Liver (tissue), 9 donors: ENCODE results near the gene PRAME. TPM values are rescaled to one million over a fixed set of nuclear protein-coding genes. Genes with fewer than 3 reads are reported as not detected.
"Not testable (repeated sequence)": the region's sequence is repeated elsewhere in the genome, so short reads cannot be mapped to it uniquely, and the experiment has no call there.

ENCODE experiments used
- DNase-seq: peaks from one replicate; pipeline ENCODE4 v3.0.0-alpha.2; 2017; ENCODE audit warnings: low spot score
- H3K27ac ChIP-seq, 2 donors: one replicate each; pipeline ENCODE4 v1.7.0; 2013; ENCODE audit warnings: inconsistent platforms in 2 of 2, low read length in 2 of 2, control low read depth in 1 of 2, low read depth in 1 of 2, mild to moderate bottlenecking in 1 of 2
- H3K27me3 ChIP-seq, 4 donors: one replicate each; pipeline versions ENCODE4 v1.6.1 to v1.7.0; 2013; ENCODE audit warnings: low read length in 3 of 4, inconsistent platforms in 1 of 4, mild to moderate bottlenecking in 1 of 4, moderate library complexity in 1 of 4; ENCODE audit not compliant: control insufficient read depth in 4 of 4, insufficient read depth in 4 of 4
- H3K36me3 ChIP-seq, 4 donors: one replicate each; pipeline versions ENCODE4 v1.6.1 to v1.7.0; 2013; ENCODE audit warnings: low read length in 3 of 4, mild to moderate bottlenecking in 3 of 4, low read depth in 1 of 4, moderate library complexity in 1 of 4; ENCODE audit not compliant: control insufficient read depth in 4 of 4, insufficient read depth in 3 of 4
- H3K4me1 ChIP-seq, 4 donors: one replicate each; pipeline versions ENCODE4 v1.6.1 to v1.7.0; 2013; ENCODE audit warnings: low read length in 3 of 4, mild to moderate bottlenecking in 3 of 4, moderate library complexity in 1 of 4; ENCODE audit not compliant: control insufficient read depth in 4 of 4, insufficient read depth in 4 of 4
- H3K4me3 ChIP-seq, 3 donors: one replicate each; pipeline versions ENCODE4 v1.6.1 to v1.7.0; 2013; ENCODE audit warnings: low read length in 3 of 3, control low read depth in 1 of 3, low read depth in 1 of 3, mild to moderate bottlenecking in 1 of 3
- H3K9ac ChIP-seq, 2 donors: one replicate each; pipeline ENCODE4 v1.7.0; 2013; ENCODE audit warnings: low read length in 2 of 2, mild to moderate bottlenecking in 2 of 2, moderate library complexity in 2 of 2, control low read depth in 1 of 2, low read depth in 1 of 2
- H3K9me3 ChIP-seq, 4 donors: one replicate each; pipeline versions ENCODE4 v1.6.1 to v1.7.0; 2013; ENCODE audit warnings: low read length in 3 of 4; ENCODE audit not compliant: control insufficient read depth in 4 of 4
- ATF3 ChIP-seq: IDR thresholded peaks from 2 replicates; pipeline ENCODE4 v1.6.1; 2016; ENCODE audit warnings: antibody characterized with exemption
- EGR1 ChIP-seq, 2 donors: IDR thresholded peaks; 2 replicates each; pipeline ENCODE4 v1.6.1; 2016 to 2018; ENCODE audit warnings: antibody characterized with exemption in 2 of 2, low read depth in 2 of 2
- FOXA2 ChIP-seq: IDR thresholded peaks from 2 replicates; pipeline ENCODE4 v1.6.1; 2016; ENCODE audit warnings: antibody characterized with exemption
- HNF4A ChIP-seq, 2 donors: conservative IDR thresholded peaks; 2 replicates each; pipeline ENCODE4 v1.6.1; 2016; ENCODE audit warnings: antibody characterized with exemption in 2 of 2, mild to moderate bottlenecking in 2 of 2
- HNF4G ChIP-seq: IDR thresholded peaks from 2 replicates; pipeline ENCODE4 v1.6.1; 2016; ENCODE audit warnings: antibody characterized with exemption
- JUND ChIP-seq, 2 donors: IDR thresholded peaks; 2 replicates each; pipeline ENCODE4 v1.6.1; 2016; ENCODE audit warnings: antibody characterized with exemption in 2 of 2
- NR2F2 ChIP-seq: IDR thresholded peaks from 2 replicates; pipeline ENCODE4 v1.6.1; 2016; ENCODE audit warnings: antibody characterized with exemption
- RXRA ChIP-seq, 2 donors: IDR thresholded peaks; 2 replicates each; pipeline ENCODE4 v1.6.1; 2017 to 2018; ENCODE audit warnings: antibody characterized with exemption in 2 of 2, mild to moderate bottlenecking in 1 of 2
- SP1 ChIP-seq: IDR thresholded peaks from 2 replicates; pipeline ENCODE4 v1.6.1; 2018; ENCODE audit warnings: antibody characterized with exemption, mild to moderate bottlenecking
- TAF1 ChIP-seq: conservative IDR thresholded peaks from 2 replicates; pipeline ENCODE4 v1.6.1; 2016; ENCODE audit warnings: antibody characterized with exemption, mild to moderate bottlenecking
- ZBTB33 ChIP-seq: IDR thresholded peaks from 2 replicates; pipeline ENCODE4 v1.6.1; 2016; ENCODE audit warnings: antibody characterized with exemption
- WGBS: extraction: QIAGEN DNeasy Blood & Tissue Kit; methylation state at CpG from one replicate; pipeline ENCODE4 v1.1.7; 2013; 5-methylcytosine and 5-hydroxymethylcytosine counted together
- polyA plus RNA-seq, 2 donors: library from polyadenylated mRNA; stranded (reverse) in 1 of 2; unstranded in 1 of 2; fragments of 200-250 nt in 1 of 2; fragments of >200 nt in 1 of 2; fragmentation: Nextera tagmentation in 1 of 2; extraction: Ambion mirVana in 1 of 2; gene quantifications; one replicate each; pipeline versions ENCODE4 v1.2.1 to v1.2.3, GENCODE V29; 2013 to 2015
- total RNA-seq, 2 donors: library from RNA; depleted of rRNA; stranded (reverse); fragments of >200 nt; gene quantifications; one replicate each; pipeline ENCODE4 v1.2.3, GENCODE V29; 2014
- TF ChIP-seq, protein P1 (sequence below): fragments of 150-350 bp; IDR thresholded peaks from 2 replicates; pipeline ENCODE4 v1.5.1; 2017; ENCODE audit warnings: improper control_type of control experiment, low read depth, low read length; ENCODE audit not compliant: missing input control
- TF ChIP-seq, protein P2 (sequence below): IDR thresholded peaks from 2 replicates; pipeline ENCODE4 v1.6.1; 2016; ENCODE audit warnings: antibody characterized with exemption, mild to moderate bottlenecking
- TF ChIP-seq, protein P3 (sequence below): IDR thresholded peaks from 2 replicates; pipeline ENCODE4 v1.6.1; 2016; ENCODE audit warnings: antibody characterized with exemption
- donor health status: healthy.
- donor health status: healthy.
- donor health status: healthy.
- donor health status: healthy.
- donor health status: healthy.

PRAME gene
- total and polyA plus RNA-seq, 4 donors = not detected

DNA sequence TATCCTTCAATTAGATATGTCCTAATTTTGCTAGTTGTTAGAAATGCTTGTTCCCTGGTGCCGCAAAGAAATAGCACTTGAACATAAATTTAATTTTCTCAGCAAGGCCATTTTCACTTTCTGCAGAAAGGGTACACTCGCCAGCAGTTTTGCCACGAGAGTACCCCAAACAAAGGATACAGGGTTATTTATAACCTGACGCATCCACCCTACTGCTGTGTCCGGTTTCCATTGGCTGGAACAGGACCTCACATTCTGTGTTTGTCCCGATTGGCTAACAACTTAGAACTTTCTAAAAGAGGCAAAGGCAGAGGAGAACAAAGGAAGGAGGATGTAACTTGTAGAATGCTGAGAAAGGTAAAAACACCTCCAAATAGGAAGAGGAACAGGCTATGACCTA, 49.2 kb downstream of the PRAME start:
- H3K9me3 ChIP-seq, DNase-seq, H3K9ac ChIP-seq, H3K36me3 ChIP-seq, H3K4me1 ChIP-seq, H3K27me3 ChIP-seq, H3K27ac ChIP-seq, H3K4me3 ChIP-seq: not testable (repeated sequence)
- WGBS = 95% methylated on average over 6 of the region's 6 CpGs

- DNase-seq = peak; percentile 71
- peaks cover 0 to 3% (median 0%) of the 10 kb centered on the region in 4 donors for H3K27me3 ChIP-seq
- H3K27ac ChIP-seq = no peak within 1 kb of the TSS
- peaks cover 0 to 4% (median 2%) of the 10 kb centered on the region in 4 donors for H3K4me1 ChIP-seq
- H3K36me3 ChIP-seq = no peaks in the 10 kb centered on the region
- H3K4me3 ChIP-seq = peak within 1 kb of the TSS; percentile 33 to 57 (median 38)
- 8% methylated on average over 72 of the region's 72 CpGs for WGBS
- H3K9me3 ChIP-seq = peaks cover 0 to 6% (median 3%) of the 10 kb centered on the region in 4 donors
- no peak within 1 kb of the TSS for H3K9ac ChIP-seq
- TF ChIP-seq TAF1 (no peak), ATF3 (no peak), JUND (IDR thresholded peaks at IDR 0.05) (no peak)
- TF ChIP-seq, protein P1, sequence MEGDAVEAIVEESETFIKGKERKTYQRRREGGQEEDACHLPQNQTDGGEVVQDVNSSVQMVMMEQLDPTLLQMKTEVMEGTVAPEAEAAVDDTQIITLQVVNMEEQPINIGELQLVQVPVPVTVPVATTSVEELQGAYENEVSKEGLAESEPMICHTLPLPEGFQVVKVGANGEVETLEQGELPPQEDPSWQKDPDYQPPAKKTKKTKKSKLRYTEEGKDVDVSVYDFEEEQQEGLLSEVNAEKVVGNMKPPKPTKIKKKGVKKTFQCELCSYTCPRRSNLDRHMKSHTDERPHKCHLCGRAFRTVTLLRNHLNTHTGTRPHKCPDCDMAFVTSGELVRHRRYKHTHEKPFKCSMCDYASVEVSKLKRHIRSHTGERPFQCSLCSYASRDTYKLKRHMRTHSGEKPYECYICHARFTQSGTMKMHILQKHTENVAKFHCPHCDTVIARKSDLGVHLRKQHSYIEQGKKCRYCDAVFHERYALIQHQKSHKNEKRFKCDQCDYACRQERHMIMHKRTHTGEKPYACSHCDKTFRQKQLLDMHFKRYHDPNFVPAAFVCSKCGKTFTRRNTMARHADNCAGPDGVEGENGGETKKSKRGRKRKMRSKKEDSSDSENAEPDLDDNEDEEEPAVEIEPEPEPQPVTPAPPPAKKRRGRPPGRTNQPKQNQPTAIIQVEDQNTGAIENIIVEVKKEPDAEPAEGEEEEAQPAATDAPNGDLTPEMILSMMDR = peak; percentile 18
These were observed 50.5 kb downstream of the PRAME start, which contains the start of gene ZNF280B for GRCh38 chr22:22508274-22509176. Gene ZNF280B, minus strand, starts transcription at chr22:22508742. Its CDS starts 19,344 bp downstream, at chr22:22489398.

DNA sequence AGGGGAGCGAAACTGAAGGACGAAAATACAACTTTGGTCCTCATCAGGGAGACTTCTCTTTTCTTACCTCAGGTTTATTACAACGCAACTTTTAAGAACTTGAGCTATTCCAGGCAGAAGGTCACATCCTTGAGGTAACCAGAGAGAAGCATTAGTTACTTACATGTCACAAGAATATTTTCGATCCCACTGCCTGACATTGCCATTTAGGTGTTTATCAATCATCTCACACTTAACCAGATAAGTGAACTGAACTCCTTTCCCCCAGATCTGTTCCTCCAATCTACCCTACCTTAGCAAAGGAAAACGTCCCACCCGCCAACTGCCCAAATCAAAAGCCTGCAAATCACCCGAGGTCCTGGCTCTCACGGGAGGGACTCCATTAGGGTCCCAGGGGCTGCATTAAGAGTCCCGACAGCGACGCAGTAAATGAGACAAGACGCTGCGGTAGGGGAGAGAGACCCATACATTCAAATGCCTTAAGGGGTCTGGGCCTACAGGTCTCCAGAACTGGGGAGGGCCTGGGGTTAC, 51.3 kb downstream of the PRAME start:
- TF ChIP-seq, protein P2, sequence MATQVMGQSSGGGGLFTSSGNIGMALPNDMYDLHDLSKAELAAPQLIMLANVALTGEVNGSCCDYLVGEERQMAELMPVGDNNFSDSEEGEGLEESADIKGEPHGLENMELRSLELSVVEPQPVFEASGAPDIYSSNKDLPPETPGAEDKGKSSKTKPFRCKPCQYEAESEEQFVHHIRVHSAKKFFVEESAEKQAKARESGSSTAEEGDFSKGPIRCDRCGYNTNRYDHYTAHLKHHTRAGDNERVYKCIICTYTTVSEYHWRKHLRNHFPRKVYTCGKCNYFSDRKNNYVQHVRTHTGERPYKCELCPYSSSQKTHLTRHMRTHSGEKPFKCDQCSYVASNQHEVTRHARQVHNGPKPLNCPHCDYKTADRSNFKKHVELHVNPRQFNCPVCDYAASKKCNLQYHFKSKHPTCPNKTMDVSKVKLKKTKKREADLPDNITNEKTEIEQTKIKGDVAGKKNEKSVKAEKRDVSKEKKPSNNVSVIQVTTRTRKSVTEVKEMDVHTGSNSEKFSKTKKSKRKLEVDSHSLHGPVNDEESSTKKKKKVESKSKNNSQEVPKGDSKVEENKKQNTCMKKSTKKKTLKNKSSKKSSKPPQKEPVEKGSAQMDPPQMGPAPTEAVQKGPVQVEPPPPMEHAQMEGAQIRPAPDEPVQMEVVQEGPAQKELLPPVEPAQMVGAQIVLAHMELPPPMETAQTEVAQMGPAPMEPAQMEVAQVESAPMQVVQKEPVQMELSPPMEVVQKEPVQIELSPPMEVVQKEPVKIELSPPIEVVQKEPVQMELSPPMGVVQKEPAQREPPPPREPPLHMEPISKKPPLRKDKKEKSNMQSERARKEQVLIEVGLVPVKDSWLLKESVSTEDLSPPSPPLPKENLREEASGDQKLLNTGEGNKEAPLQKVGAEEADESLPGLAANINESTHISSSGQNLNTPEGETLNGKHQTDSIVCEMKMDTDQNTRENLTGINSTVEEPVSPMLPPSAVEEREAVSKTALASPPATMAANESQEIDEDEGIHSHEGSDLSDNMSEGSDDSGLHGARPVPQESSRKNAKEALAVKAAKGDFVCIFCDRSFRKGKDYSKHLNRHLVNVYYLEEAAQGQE = no peak
- TF ChIP-seq NR2F2 = no peak
- no peak for TF ChIP-seq ZBTB33
- TF ChIP-seq, protein P3, sequence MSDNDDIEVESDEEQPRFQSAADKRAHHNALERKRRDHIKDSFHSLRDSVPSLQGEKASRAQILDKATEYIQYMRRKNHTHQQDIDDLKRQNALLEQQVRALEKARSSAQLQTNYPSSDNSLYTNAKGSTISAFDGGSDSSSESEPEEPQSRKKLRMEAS = no peak
- no peak for TF ChIP-seq EGR1 (IDR thresholded peaks at IDR 0.05; ENCODE audit: low read depth in 2 of 2)
- TF ChIP-seq, protein P1 = no peak
- TF ChIP-seq HNF4A (conservative IDR thresholded peaks at IDR 0.05) = no peak
- no peak for TF ChIP-seq RXRA (IDR thresholded peaks at IDR 0.05)
- no peak for TF ChIP-seq SP1
- TF ChIP-seq ATF3 = no peak
- TF ChIP-seq FOXA2 = no peak
- no peak for TF ChIP-seq TAF1
- TF ChIP-seq HNF4G = no peak
- 43% methylated on average over 13 of the region's 13 CpGs for WGBS

More for the DNA sequence above, 51.3 kb downstream of the PRAME start:
- no peak for DNase-seq
- peaks cover 0 to 6% (median 3%) of the 10 kb centered on the region in 4 donors for H3K9me3 ChIP-seq
- H3K4me1 ChIP-seq = peaks cover 0 to 4% (median 2%) of the 10 kb centered on the region in 4 donors
- no peak overlapping the region for H3K27ac ChIP-seq
- peak overlapping the region in 1 of 3 donors; percentile 38 for H3K4me3 ChIP-seq
- H3K36me3 ChIP-seq = no peaks in the 10 kb centered on the region
- peaks cover 0 to under 1% (median 0%) of the 10 kb centered on the region in 4 donors for H3K27me3 ChIP-seq
- no peak overlapping the region for H3K9ac ChIP-seq
